HCT116 (cell line): Measurements from ENCODE around the gene ZNF182. TPM values are rescaled to one million over a fixed set of nuclear protein-coding genes. Genes with fewer than 3 reads are reported as not detected.

ENCODE experiments used
- ATAC-seq: fragments of 200-7000 bp; cut with Tn5 transposase; 2 replicates; pipeline ENCODE4 v1.9.1; 2020; ENCODE audit warnings: mild to moderate bottlenecking, moderate library complexity
- BruUV-seq: library from RNA; stranded (reverse); fragments of 400-500 nt; replicated peaks from 2 replicates; lab custom pipeline; 2021; lab: Mats Ljungman, UMichigan
- CTCF ChIA-PET: fragments of 300-600 bp; sonication (Branson Sonifier 250); formaldehyde crosslinking; loops from one replicate; lab custom pipeline; 2021; ENCODE audit warnings: antibody characterized with exemption; lab: Charles Lee
- POLR2A ChIA-PET: fragments of 300-600, 350-600 bp; sonication (Branson Sonifier 250); formaldehyde crosslinking; loops from one replicate; lab custom pipeline; 2021; ENCODE audit warnings: antibody characterized with exemption; lab: Charles Lee
- RAD21 ChIA-PET, 2 experiments: fragments of 300-600 bp; sonication (Branson Sonifier 250); formaldehyde crosslinking; loops; one replicate each; lab custom pipeline; 2023; ENCODE audit warnings: low total read pairs in 2 of 2; ENCODE audit not compliant: uncharacterized antibody in 2 of 2, unreplicated experiment in 2 of 2, low non-redundant PET in 1 of 2; lab: Charles Lee
- DNase-seq: peaks from one replicate; pipeline ENCODE4 v3.0.0-alpha.2; 2010; ENCODE audit warnings: low read depth, low spot score
- H2AFZ ChIP-seq: fragments of 200-600 bp; shearing (Covaris generic), sonication (generic); 2 replicates; pipeline ENCODE4 v1.6.1; 2017; ENCODE audit warnings: low read depth, mixed run types, mixed read lengths, antibody characterized with exemption, low read length; ENCODE audit not compliant: poor library complexity, severe bottlenecking
- H3K27ac ChIP-seq: 2 replicates; pipeline ENCODE4 v1.5.1; 2012; ENCODE audit warnings: low read depth, low read length
- H3K27me3 ChIP-seq: fragments of 200-600 bp; sonication (generic); 2 replicates; pipeline ENCODE4 v1.6.1; 2016; ENCODE audit warnings: mixed run types, low read length, mixed read lengths; ENCODE audit not compliant: insufficient read depth
- H3K36me3 ChIP-seq, 2 experiments: fragments of 200-500 bp in 1 of 2; fragments of 200-600 bp in 1 of 2; sonication (Bioruptor generic) in 1 of 2; sonication (generic) in 1 of 2; 2 replicates each; pipeline versions ENCODE4 v1.5.1 to v1.6.1; 2014 to 2016; ENCODE audit warnings: low read length in 2 of 2, inconsistent platforms in 1 of 2, mixed read lengths in 1 of 2, mixed run types in 1 of 2; ENCODE audit not compliant: insufficient read depth in 2 of 2, control insufficient read depth in 1 of 2
- H3K4me1 ChIP-seq, 2 experiments: fragments of 200-600 bp in 1 of 2; sonication (generic) in 1 of 2; 2 replicates each; pipeline versions ENCODE4 v1.5.1 to v1.6.1; 2012 to 2017; ENCODE audit warnings: low read length in 2 of 2, inconsistent platforms in 1 of 2, mild to moderate bottlenecking in 1 of 2, mixed read lengths in 1 of 2, mixed run types in 1 of 2, moderate library complexity in 1 of 2; ENCODE audit not compliant: insufficient read depth in 2 of 2, control insufficient read depth in 1 of 2
- H3K4me2 ChIP-seq: fragments of 200-600 bp; sonication (generic); 2 replicates; pipeline ENCODE4 v1.6.1; 2017; ENCODE audit warnings: mixed run types, low read length, mixed read lengths
- H3K4me3 ChIP-seq, 2 experiments: fragments of 200-600 bp in 1 of 2; sonication (generic) in 1 of 2; replicated peaks in 1 of 2; 2 replicates each; pipeline ENCODE4 v1.5.1; 2011 to 2016; ENCODE audit warnings: low read length in 2 of 2, control low read depth in 1 of 2, low read depth in 1 of 2, mild to moderate bottlenecking in 1 of 2, mixed read lengths in 1 of 2, mixed run types in 1 of 2
- H3K79me2 ChIP-seq: fragments of 200-600 bp; sonication (generic); 2 replicates; pipeline ENCODE4 v1.6.1; 2017; ENCODE audit warnings: mild to moderate bottlenecking, mixed run types, low read length, moderate library complexity, mixed read lengths; ENCODE audit not compliant: insufficient read depth
- H3K9ac ChIP-seq: fragments of 200-600 bp; sonication (generic); 2 replicates; pipeline ENCODE4 v1.6.1; 2016; ENCODE audit warnings: low read length, mixed read lengths
- H3K9me2 ChIP-seq: fragments of 200-600 bp; sonication (generic), shearing (Covaris generic); 2 replicates; pipeline ENCODE4 v1.6.1; 2017; ENCODE audit warnings: mixed run types, mild to moderate bottlenecking, moderate library complexity; ENCODE audit not compliant: insufficient read depth
- H3K9me3 ChIP-seq, 2 experiments: fragments of 200-500 bp in 1 of 2; fragments of 200-600 bp in 1 of 2; sonication (Bioruptor generic) in 1 of 2; sonication (generic) in 1 of 2; 2 replicates each; pipeline ENCODE4 v1.6.1; 2014 to 2017; ENCODE audit warnings: low read length in 2 of 2, mixed read lengths in 2 of 2, inconsistent platforms in 1 of 2, low read depth in 1 of 2, mild to moderate bottlenecking in 1 of 2, mixed run types in 1 of 2, moderate library complexity in 1 of 2; ENCODE audit not compliant: control insufficient read depth in 1 of 2, insufficient read depth in 1 of 2
- H4K20me1 ChIP-seq: fragments of 200-600 bp; sonication (generic), shearing (Covaris generic); 2 replicates; pipeline ENCODE4 v1.6.1; 2017; ENCODE audit warnings: mixed run types, mild to moderate bottlenecking, moderate library complexity; ENCODE audit not compliant: insufficient read depth
- EGR1 ChIP-seq: IDR thresholded peaks from 2 replicates; pipeline ENCODE4 v1.6.1; 2012; ENCODE audit warnings: low read depth
- FOSL1 ChIP-seq: IDR thresholded peaks from 2 replicates; pipeline ENCODE4 v1.6.1; 2012; ENCODE audit warnings: low read depth
- POLR2A ChIP-seq: IDR thresholded peaks from 2 replicates; pipeline ENCODE4 v1.7.0; 2011; ENCODE audit warnings: borderline replicate concordance; ENCODE audit not compliant: insufficient read depth, insufficient read length; ENCODE audit errors: extremely low read depth
- RAD21 ChIP-seq: IDR thresholded peaks from 2 replicates; pipeline ENCODE4 v1.6.1; 2012; ENCODE audit warnings: low read depth, mild to moderate bottlenecking
- YY1 ChIP-seq: IDR thresholded peaks from 2 replicates; pipeline ENCODE4 v1.6.1; 2011; ENCODE audit warnings: low read length, low read depth, moderate library complexity, mild to moderate bottlenecking; ENCODE audit not compliant: insufficient replicate concordance; ENCODE audit errors: extremely low read depth
- ZNF274 ChIP-seq: fragments of 200-500 bp; sonication (Bioruptor generic); IDR thresholded peaks from 2 replicates; pipeline ENCODE4 v1.6.1; 2014; ENCODE audit warnings: mild to moderate bottlenecking, low read depth, low read length, inconsistent platforms
- intact Hi-C: fragments of 100-400 bp; cut with micrococcal nuclease; formaldehyde crosslinking; loops from 2 replicates; pipeline ENCODE4 v1.10.0; 2022
- total RNA-seq: library from RNA; stranded (reverse); gene quantifications from one replicate; pipeline ENCODE4 v1.2.1, GENCODE V29; 2021; ENCODE audit not compliant: unreplicated experiment
- TF ChIP-seq, protein P1 (sequence below), 3 experiments: fragments of 200-600 bp in 1 of 3; sonication (generic) in 1 of 3; IDR thresholded peaks in 2 of 3; conservative IDR thresholded peaks in 1 of 3; 2 replicates each; pipeline ENCODE4 v1.5.1; 2012 to 2017; ENCODE audit warnings: low read depth in 2 of 3, low read length in 2 of 3, antibody characterized with exemption in 1 of 3, borderline replicate concordance in 1 of 3, control low read depth in 1 of 3, mild to moderate bottlenecking in 1 of 3, mixed read lengths in 1 of 3, mixed run types in 1 of 3, moderate library complexity in 1 of 3; ENCODE audit not compliant: insufficient read depth in 1 of 3
- TF ChIP-seq, protein P2 (sequence below): IDR thresholded peaks from 2 replicates; pipeline ENCODE4 v1.6.1; 2012

Gene ZNF182
- total RNA-seq, 1 experiment from 2014 or later, result 5.1 TPM

DNA sequence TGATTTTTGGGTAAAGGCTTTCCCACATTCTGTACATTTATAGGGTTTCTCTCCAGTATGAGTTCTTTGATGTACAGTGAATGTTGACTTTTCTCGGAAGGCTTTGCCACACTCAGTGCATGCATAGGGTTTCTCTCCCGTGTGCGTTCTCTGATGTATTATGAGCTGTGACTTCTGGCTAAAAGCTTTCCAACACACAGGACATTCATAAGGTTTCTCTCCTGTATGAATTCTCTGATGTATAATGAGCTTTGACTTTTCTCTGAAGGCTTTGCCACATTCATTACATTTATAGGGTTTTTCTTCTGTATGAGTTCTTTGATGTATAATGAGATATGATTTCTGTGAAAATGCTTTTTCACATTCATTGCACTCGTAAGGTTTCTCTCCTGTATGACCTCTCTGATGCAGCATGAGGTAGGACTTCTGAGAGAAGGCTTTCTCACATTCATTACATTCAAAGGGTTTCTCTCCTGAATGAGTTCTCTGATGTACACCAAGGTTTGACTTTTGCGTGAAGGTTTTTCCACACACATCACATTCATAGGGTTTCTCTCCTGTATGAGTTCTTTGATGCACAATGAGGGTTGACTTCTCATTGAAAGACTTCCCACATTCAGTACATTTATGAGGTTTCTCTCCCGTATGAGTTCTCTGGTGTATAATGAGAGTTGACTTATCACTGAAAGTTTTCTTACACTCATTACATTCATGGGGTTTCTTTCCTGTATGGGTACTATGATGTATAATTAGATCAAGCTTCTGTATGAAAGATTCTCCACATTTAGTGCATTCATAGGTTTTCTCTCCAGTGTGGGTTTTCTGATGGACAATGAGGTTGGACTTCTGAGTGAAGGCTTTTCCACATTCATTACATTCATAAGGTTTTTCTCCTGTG is 27.3 kb downstream of the ZNF182 start:
- ATAC-seq (no peak), DNase-seq (no peak)
- no peak overlapping the region for H2AFZ ChIP-seq
- intact Hi-C loops, result no loop called here
- no peak overlapping the region for H3K9ac ChIP-seq
- CTCF ChIA-PET, result no interaction called here
- no peaks in the 10 kb centered on the region for H3K4me1 ChIP-seq
- H3K9me3 ChIP-seq, result peaks cover 0 to 7% of the 10 kb centered on the region in 2 experiments; a peak in 1 of 4 replicates
- no peak overlapping the region for H3K27ac ChIP-seq
- RAD21 ChIA-PET, result no interaction called here
- TF ChIP-seq RAD21 (no peak), ZNF274 (peak; percentile 78), FOSL1 (no peak), POLR2A (no peak), YY1 (no peak), EGR1 (no peak)
- TF ChIP-seq, protein P1, sequence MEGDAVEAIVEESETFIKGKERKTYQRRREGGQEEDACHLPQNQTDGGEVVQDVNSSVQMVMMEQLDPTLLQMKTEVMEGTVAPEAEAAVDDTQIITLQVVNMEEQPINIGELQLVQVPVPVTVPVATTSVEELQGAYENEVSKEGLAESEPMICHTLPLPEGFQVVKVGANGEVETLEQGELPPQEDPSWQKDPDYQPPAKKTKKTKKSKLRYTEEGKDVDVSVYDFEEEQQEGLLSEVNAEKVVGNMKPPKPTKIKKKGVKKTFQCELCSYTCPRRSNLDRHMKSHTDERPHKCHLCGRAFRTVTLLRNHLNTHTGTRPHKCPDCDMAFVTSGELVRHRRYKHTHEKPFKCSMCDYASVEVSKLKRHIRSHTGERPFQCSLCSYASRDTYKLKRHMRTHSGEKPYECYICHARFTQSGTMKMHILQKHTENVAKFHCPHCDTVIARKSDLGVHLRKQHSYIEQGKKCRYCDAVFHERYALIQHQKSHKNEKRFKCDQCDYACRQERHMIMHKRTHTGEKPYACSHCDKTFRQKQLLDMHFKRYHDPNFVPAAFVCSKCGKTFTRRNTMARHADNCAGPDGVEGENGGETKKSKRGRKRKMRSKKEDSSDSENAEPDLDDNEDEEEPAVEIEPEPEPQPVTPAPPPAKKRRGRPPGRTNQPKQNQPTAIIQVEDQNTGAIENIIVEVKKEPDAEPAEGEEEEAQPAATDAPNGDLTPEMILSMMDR (IDR thresholded peaks at IDR 0.05 in 2 of 3, conservative IDR thresholded peaks at IDR 0.05 in 1 of 3; ENCODE audit: borderline replicate concordance in 1 of 3, insufficient read depth in 1 of 3, low read depth in 2 of 3, low read length in 2 of 3), result no peak
- TF ChIP-seq, protein P2, sequence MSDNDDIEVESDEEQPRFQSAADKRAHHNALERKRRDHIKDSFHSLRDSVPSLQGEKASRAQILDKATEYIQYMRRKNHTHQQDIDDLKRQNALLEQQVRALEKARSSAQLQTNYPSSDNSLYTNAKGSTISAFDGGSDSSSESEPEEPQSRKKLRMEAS, result no peak
- H3K4me3 ChIP-seq, result no peak overlapping the region
- no peaks in the 10 kb centered on the region for H3K79me2 ChIP-seq
- POLR2A ChIA-PET, result no interaction called here
- peaks cover 0 to 7% of the 10 kb centered on the region in 2 experiments; a peak in 2 of 4 replicates for H3K36me3 ChIP-seq
- H3K27me3 ChIP-seq, result no peaks in the 10 kb centered on the region
- H3K4me2 ChIP-seq, result no peak overlapping the region
- no TSS peak for BruUV-seq
- H4K20me1 ChIP-seq, result no peaks in the 10 kb centered on the region
- no peaks in the 10 kb centered on the region for H3K9me2 ChIP-seq
